Spinal cord (tissue), 10 donors: ENCODE data around the gene ADAMTSL2. TPM values are rescaled to one million over a fixed set of nuclear protein-coding genes. Genes with fewer than 3 reads are reported as not detected.

Experiments used
- DNase-seq, 6 donors: peaks; one replicate each; pipeline versions ENCODE4 v3.0.0 to v3.0.0-alpha.2; 2013 to 2015; ENCODE audit warnings: low spot score in 6 of 6, low read depth in 4 of 6
- H3K27ac ChIP-seq: one replicate; pipeline ENCODE4 v1.5.1; 2013; ENCODE audit warnings: low read depth, low read length, control low read depth
- H3K27me3 ChIP-seq: one replicate; pipeline ENCODE4 v1.6.1; 2013; ENCODE audit warnings: low read length; ENCODE audit not compliant: control insufficient read depth, insufficient read depth
- H3K36me3 ChIP-seq: one replicate; pipeline ENCODE4 v1.6.1; 2013; ENCODE audit warnings: low read length; ENCODE audit not compliant: control insufficient read depth, insufficient read depth
- H3K4me1 ChIP-seq: one replicate; pipeline ENCODE4 v1.6.1; 2013; ENCODE audit warnings: low read length; ENCODE audit not compliant: control insufficient read depth, insufficient read depth
- H3K4me3 ChIP-seq: one replicate; pipeline ENCODE4 v1.5.1; 2013; ENCODE audit warnings: low read depth, low read length, control low read depth
- H3K9me3 ChIP-seq: one replicate; pipeline ENCODE4 v1.6.1; 2013; ENCODE audit warnings: low read length; ENCODE audit not compliant: control insufficient read depth, insufficient read depth
- WGBS: methylation state at CpG from one replicate; pipeline ENCODE4 v1.1.5; 2013; ENCODE audit warnings: missing lambda C conversion rate; ENCODE audit not compliant: insufficient coverage; 5-methylcytosine and 5-hydroxymethylcytosine counted together
- polyA plus RNA-seq, 2 donors: library from polyadenylated mRNA; unstranded; fragments of 120-200 nt; gene quantifications; one replicate each; pipeline ENCODE4 v1.2.1, GENCODE V29; 2013; ENCODE audit not compliant: insufficient read length in 2 of 2
- total RNA-seq, 2 donors: library from RNA; depleted of rRNA in 1 of 2; stranded (reverse); fragments of 120-200 nt in 1 of 2; fragments of >200 nt in 1 of 2; gene quantifications; one replicate each; pipeline versions ENCODE4 v1.2.3 to v1.2.4, GENCODE V29; 2013 to 2014
- donor health status: healthy.

ADAMTSL2 gene
- total and polyA plus RNA-seq, 4 donors, result 3.7 to 9.0 (median 7.8) TPM

DNA sequence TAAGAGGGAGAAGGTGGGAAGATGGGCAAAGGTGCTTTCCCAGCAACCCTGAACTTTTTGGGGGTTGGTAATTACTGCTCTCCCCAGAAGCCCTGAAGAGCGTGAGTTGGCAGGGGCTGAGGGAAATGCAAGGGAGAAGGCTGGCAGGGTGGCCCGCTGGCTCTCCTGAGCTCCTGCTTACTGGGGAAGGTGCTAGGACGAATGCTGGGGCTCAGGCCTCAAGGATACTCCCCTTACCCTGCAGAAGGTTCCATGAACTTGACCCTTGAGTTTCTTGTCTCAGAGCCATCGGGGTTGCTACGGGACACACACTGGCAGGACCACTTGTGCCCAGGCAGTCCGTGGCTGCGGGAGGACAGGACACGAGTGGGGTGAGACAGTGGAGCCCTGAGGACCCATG lies 73.5 kb downstream of the ADAMTSL2 start:
- DNase-seq, result no peak
- Histone ChIP-seq H3K27me3 (peaks cover 12% of the 10 kb centered on the region), H3K4me1 (peaks cover 63% of the 10 kb centered on the region), H3K9me3 (no peaks in the 10 kb centered on the region), H3K4me3 (no peak overlapping the region), H3K27ac (no peak overlapping the region), H3K36me3 (no peaks in the 10 kb centered on the region)
- 71% methylated on average over 7 of the region's 8 CpGs for WGBS

DNA sequence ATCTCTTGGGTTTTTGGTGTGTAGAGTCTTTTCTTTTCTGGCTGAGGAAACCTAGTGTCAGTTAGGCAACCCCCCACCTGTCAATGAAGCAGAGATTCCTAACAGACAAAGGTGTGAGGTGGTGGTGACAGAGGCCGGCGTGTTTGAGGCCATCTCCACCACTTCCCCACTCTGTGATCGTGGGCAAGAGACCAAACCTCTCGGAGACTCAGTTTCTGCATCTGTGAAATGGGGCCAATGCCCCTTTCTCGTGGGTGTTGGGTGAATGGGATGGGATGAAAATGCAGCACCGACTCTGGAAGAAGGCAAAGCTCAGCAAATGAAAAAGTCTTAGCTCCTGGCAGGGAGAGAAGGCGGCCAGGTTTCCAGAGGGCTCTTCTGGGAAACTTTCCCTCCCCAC lies 73.9 kb downstream of the ADAMTSL2 start:
- WGBS, result 83% methylated on average over 2 of the region's 7 CpGs

DNA sequence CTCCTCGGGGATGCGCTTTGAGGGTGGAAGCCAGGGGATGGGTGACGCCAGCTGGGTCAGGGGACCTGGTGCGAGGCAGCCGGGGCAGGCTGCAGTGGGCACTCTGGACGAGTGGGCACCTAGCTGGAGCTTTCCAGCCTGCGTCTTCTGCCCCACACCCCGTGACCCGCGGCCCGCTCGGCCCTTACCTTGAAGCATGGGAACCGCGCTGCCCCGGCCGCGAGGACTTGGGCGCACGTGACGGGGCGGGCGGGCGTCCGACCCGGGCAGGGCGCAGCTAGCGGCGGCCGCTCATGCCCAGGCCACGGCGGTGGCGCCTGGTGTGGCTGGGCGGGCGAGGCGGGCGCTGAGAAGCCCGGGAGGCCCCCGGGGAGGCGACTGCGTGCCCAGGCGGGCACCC lies 74.4 kb downstream of the ADAMTSL2 start:
- H3K27ac ChIP-seq, result no peak overlapping the region
- 6% methylated on average over 41 of the region's 41 CpGs for WGBS
- no peaks in the 10 kb centered on the region for H3K36me3 ChIP-seq
- H3K4me3 ChIP-seq, result peak overlapping the region; percentile 5
- no peak for DNase-seq
- peaks cover 12% of the 10 kb centered on the region for H3K27me3 ChIP-seq
- H3K4me1 ChIP-seq, result peaks cover 57% of the 10 kb centered on the region
- no peaks in the 10 kb centered on the region for H3K9me3 ChIP-seq

More for the DNA sequence above, 73.9 kb downstream of the ADAMTSL2 start:
- DNase-seq, result no peak
- H3K27ac ChIP-seq, result no peak overlapping the region
- H3K4me1 ChIP-seq, result peaks cover 59% of the 10 kb centered on the region
- no peaks in the 10 kb centered on the region for H3K9me3 ChIP-seq
- no peaks in the 10 kb centered on the region for H3K36me3 ChIP-seq
- H3K27me3 ChIP-seq, result peaks cover 12% of the 10 kb centered on the region
- no peak overlapping the region for H3K4me3 ChIP-seq

DNA sequence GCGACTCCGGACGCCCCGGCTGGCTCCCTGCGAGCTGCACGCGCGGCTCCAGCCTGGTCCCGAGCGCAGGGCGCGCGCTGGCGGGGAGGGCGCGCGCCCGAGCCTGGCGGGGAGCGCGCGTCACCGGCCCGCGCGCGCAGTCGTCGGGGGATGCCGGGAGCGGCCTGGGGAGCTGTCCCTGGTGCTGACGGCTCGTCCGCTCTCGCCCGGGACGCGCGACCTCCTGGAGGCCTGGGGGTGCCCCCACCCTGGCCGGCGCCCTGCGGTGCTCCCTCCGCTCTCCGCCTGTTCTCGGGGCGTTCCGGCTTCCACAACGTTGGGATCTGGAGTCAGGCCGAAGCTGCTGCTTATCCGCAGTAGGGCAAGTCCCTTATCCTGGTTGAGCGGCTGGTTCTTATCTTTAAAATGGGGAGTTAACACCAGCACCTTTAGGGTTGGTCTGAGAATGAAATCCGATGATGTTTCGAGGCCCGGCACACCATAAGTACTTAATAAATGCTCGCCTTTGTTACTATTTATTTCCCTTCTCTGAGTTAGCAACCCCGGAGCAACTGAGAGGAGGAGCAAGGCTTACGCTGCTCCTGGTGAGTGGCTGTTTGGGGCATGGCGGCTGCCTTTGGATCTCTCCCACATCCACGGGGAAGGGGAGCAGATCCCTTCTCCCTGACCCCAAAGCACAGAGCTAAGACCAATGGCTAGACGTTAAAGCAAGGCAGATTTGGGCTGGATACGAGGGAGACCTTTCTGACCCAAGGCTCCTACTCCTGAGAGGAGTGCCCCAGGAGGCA lies 75.0 kb downstream of the ADAMTSL2 start, which contains the start of gene FAM163B:
Gene FAM163B (minus strand): TSS at position 79 of the 788 bp plus-strand sequence. CDS start 29,166 bp downstream, outside the sequence.
- Histone ChIP-seq H3K27me3 (peaks cover 12% of the 10 kb centered on the region), H3K36me3 (no peaks in the 10 kb centered on the region), H3K4me1 (peaks cover 58% of the 10 kb centered on the region), H3K27ac (no peak within 1 kb of the TSS), H3K4me3 (peak within 1 kb of the TSS; percentile 25), H3K9me3 (no peaks in the 10 kb centered on the region)
- DNase-seq, result peak in 4 of 6 donors; percentile 47 to 85 (median 58)
- WGBS, result 3% methylated on average over 53 of the region's 61 CpGs

GRCh38 chr9:133610845-133611244 lies 76.3 kb downstream of the ADAMTSL2 start:
- H3K27me3 ChIP-seq, result peaks cover 19% of the 10 kb centered on the region
- DNase-seq, result peak in 1 of 6 donors; percentile 74
- no peak overlapping the region for H3K27ac ChIP-seq

GRCh38 chr9:133612051-133612450 lies 77.5 kb downstream of the ADAMTSL2 start:
- H3K27me3 ChIP-seq, result peaks cover 19% of the 10 kb centered on the region
- no peaks in the 10 kb centered on the region for H3K36me3 ChIP-seq
- WGBS, result 100% methylated on average over 1 of the region's 9 CpGs
- H3K4me1 ChIP-seq, result peaks cover 43% of the 10 kb centered on the region
- DNase-seq, result no peak
- H3K9me3 ChIP-seq, result no peaks in the 10 kb centered on the region
- no peak overlapping the region for H3K4me3 ChIP-seq
- H3K27ac ChIP-seq, result no peak overlapping the region

More at GRCh38 chr9:133610845-133611244, 76.3 kb downstream of the ADAMTSL2 start:
- H3K36me3 ChIP-seq, result no peaks in the 10 kb centered on the region
- H3K9me3 ChIP-seq, result no peaks in the 10 kb centered on the region
- WGBS, result 74% methylated on average over 4 of the region's 5 CpGs
- no peak overlapping the region for H3K4me3 ChIP-seq
- H3K4me1 ChIP-seq, result peaks cover 55% of the 10 kb centered on the region

DNA sequence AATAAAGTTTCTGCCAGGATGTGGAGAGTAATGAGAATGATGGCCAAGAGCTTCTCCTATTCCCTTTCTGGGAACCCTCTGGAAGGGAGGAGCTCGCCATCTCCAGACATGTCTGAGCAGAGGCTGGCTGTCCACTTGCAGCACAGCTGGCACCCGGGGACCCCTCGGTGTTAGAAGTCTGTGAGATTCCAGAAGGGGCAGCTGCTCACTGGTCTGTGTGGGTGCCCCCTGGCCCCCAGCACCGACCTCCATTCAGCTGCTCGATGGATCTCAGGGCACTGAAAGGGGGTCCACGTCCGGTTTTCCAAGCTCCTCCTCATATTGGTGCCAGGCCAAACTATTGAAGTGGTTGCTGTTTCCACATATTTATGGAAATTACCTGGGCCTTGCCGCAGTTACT lies 78.3 kb downstream of the ADAMTSL2 start:
- no peak for DNase-seq
- peaks cover 36% of the 10 kb centered on the region for H3K4me1 ChIP-seq
- WGBS, result 74% methylated on average over 8 of the region's 8 CpGs
- peaks cover 17% of the 10 kb centered on the region for H3K27me3 ChIP-seq
- H3K27ac ChIP-seq, result no peak overlapping the region
- no peaks in the 10 kb centered on the region for H3K36me3 ChIP-seq
- H3K4me3 ChIP-seq, result no peak overlapping the region
- no peaks in the 10 kb centered on the region for H3K9me3 ChIP-seq

- Histone ChIP-seq H3K9me3 (no peaks in the 10 kb centered on the region), H3K27ac (no peak overlapping the region), H3K36me3 (no peaks in the 10 kb centered on the region), H3K4me3 (no peak overlapping the region), H3K27me3 (peaks cover 15% of the 10 kb centered on the region), H3K4me1 (peaks cover 29% of the 10 kb centered on the region)
- 83% methylated on average over 15 of the region's 16 CpGs for WGBS
- no peak for DNase-seq
Measured at GRCh38 chr9:133613432-133613831, 78.9 kb downstream of the ADAMTSL2 start.

- Histone ChIP-seq H3K36me3 (no peaks in the 10 kb centered on the region), H3K27me3 (peaks cover 15% of the 10 kb centered on the region), H3K4me1 (peaks cover 25% of the 10 kb centered on the region), H3K9me3 (no peaks in the 10 kb centered on the region), H3K4me3 (no peak overlapping the region), H3K27ac (no peak overlapping the region)
- 55% methylated on average over 5 of the region's 10 CpGs for WGBS
- DNase-seq, result no peak
Measured at GRCh38 chr9:133614056-133614455, 79.6 kb downstream of the ADAMTSL2 start.

GRCh38 chr9:133614678-133615077 lies 80.2 kb downstream of the ADAMTSL2 start:
- Histone ChIP-seq H3K9me3 (no peaks in the 10 kb centered on the region), H3K27ac (no peak overlapping the region), H3K36me3 (no peaks in the 10 kb centered on the region), H3K4me1 (peaks cover 21% of the 10 kb centered on the region), H3K27me3 (peaks cover 14% of the 10 kb centered on the region), H3K4me3 (no peak overlapping the region)
- WGBS, result 68% methylated on average over 3 of the region's 5 CpGs
- no peak for DNase-seq
